ENCODE data around the gene TIMM8B.
"Not testable (repeated sequence)": the region's sequence is repeated elsewhere in the genome, so short reads cannot be mapped to it uniquely, and the experiment has no call there.

TIMM8B gene

GRCh38 chr11:112086422-112087191, at the start of gene TIMM8B, which contains the start of gene SDHD:
Gene TIMM8B, minus strand, starts transcription at chr11:112086756. Its CDS starts 33 bp downstream, at chr11:112086723.
Gene SDHD, plus strand, starts transcription at chr11:112086873. Its CDS starts 35 bp downstream, at chr11:112086908.
- peak; percentile 84 to 90 for DNase-seq (ENCODE audit: low read depth in 1 of 2, low spot score in 1 of 2)

- no peak for DNase-seq (ENCODE audit: low read depth in 1 of 2, low spot score in 1 of 2)
Measured at GRCh38 chr11:112134473-112134872, 47.9 kb upstream of the TIMM8B start.

GRCh38 chr11:112132737-112133136, 46.2 kb upstream of the TIMM8B start:
- DNase-seq (ENCODE audit: low read depth in 1 of 2, low spot score in 1 of 2), result no peak

- no peak for DNase-seq (ENCODE audit: low read depth in 1 of 2, low spot score in 1 of 2)
Measured at GRCh38 chr11:112129656-112130055, 43.1 kb upstream of the TIMM8B start.

- DNase-seq (ENCODE audit: low read depth in 1 of 2, low spot score in 1 of 2), result no peak
Measured at GRCh38 chr11:112128483-112129121, 42.0 kb upstream of the TIMM8B start.

- no peak for DNase-seq (ENCODE audit: low read depth in 1 of 2, low spot score in 1 of 2)
Measured at GRCh38 chr11:112127056-112127455, 40.5 kb upstream of the TIMM8B start.

GRCh38 chr11:112123129-112123528, 36.6 kb upstream of the TIMM8B start:
- no peak for DNase-seq (ENCODE audit: low read depth in 1 of 2, low spot score in 1 of 2)

GRCh38 chr11:112121981-112122615, 35.5 kb upstream of the TIMM8B start:
- DNase-seq (ENCODE audit: low read depth in 1 of 2, low spot score in 1 of 2), result no peak

GRCh38 chr11:112118176-112118575, 31.6 kb upstream of the TIMM8B start:
- no peak for DNase-seq (ENCODE audit: low read depth in 1 of 2, low spot score in 1 of 2)

GRCh38 chr11:112115386-112115785, 28.8 kb upstream of the TIMM8B start:
- no peak for DNase-seq (ENCODE audit: low read depth in 1 of 2, low spot score in 1 of 2)

GRCh38 chr11:112114460-112114859, 27.9 kb upstream of the TIMM8B start:
- DNase-seq (ENCODE audit: low read depth in 1 of 2, low spot score in 1 of 2), result no peak

GRCh38 chr11:112113539-112114457, 27.2 kb upstream of the TIMM8B start:
- DNase-seq (ENCODE audit: low read depth in 1 of 2, low spot score in 1 of 2), result no peak

GRCh38 chr11:112106070-112106469, 19.5 kb upstream of the TIMM8B start:
- DNase-seq (ENCODE audit: low read depth in 1 of 2, low spot score in 1 of 2), result no peak

GRCh38 chr11:112103446-112103845, 16.9 kb upstream of the TIMM8B start:
- no peak for DNase-seq (ENCODE audit: low read depth in 1 of 2, low spot score in 1 of 2)

GRCh38 chr11:112100462-112100861, 13.9 kb upstream of the TIMM8B start:
- no peak for DNase-seq (ENCODE audit: low read depth in 1 of 2, low spot score in 1 of 2)

- no peak for DNase-seq (ENCODE audit: low read depth in 1 of 2, low spot score in 1 of 2)
Measured at GRCh38 chr11:112097734-112098528, 11.4 kb upstream of the TIMM8B start.

- no peak for DNase-seq (ENCODE audit: low read depth in 1 of 2, low spot score in 1 of 2)
Measured at GRCh38 chr11:112096194-112096593, 9.6 kb upstream of the TIMM8B start.

- DNase-seq (ENCODE audit: low read depth in 1 of 2, low spot score in 1 of 2), result not testable (repeated sequence)
Measured at GRCh38 chr11:112095302-112095701, 8.7 kb upstream of the TIMM8B start.

GRCh38 chr11:112087212-112087611, 656 bp upstream of the TIMM8B start:
- no peak for DNase-seq (ENCODE audit: low read depth in 1 of 2, low spot score in 1 of 2)

- peak in 1 of 2 donors; percentile 26 for DNase-seq (ENCODE audit: low read depth in 1 of 2, low spot score in 1 of 2)
Measured at GRCh38 chr11:112085822-112086421, 634 bp downstream of the TIMM8B start.
